Measurements from ENCODE around the gene ADGRG6.

The ADGRG6 gene

GRCh38 chr6:142478117-142478516 is 176.3 kb downstream of the ADGRG6 start:
- no peak overlapping the region for H3K9ac ChIP-seq (ENCODE audit: low read length)
- TF ChIP-seq EZH2phosphoT487 (conservative IDR thresholded peaks at IDR 0.05; ENCODE audit: low read length): no peak
- no peak for TF ChIP-seq CTCF (IDR thresholded peaks at IDR 0.05; ENCODE audit: insufficient read depth, low read length, poor library complexity, severe bottlenecking)
- H3K79me2 ChIP-seq (ENCODE audit: insufficient read depth, low read length): no peaks in the 10 kb centered on the region
- H3K9me3 ChIP-seq (ENCODE audit: insufficient read depth, low read length): no peaks in the 10 kb centered on the region
- H3K9me2 ChIP-seq (replicated peaks; ENCODE audit: insufficient read depth, low read length): no peaks in the 10 kb centered on the region
- H3K36me3 ChIP-seq (ENCODE audit: low read length): no peaks in the 10 kb centered on the region
- H3K4me3 ChIP-seq (ENCODE audit: insufficient read depth, low read length, poor library complexity, severe bottlenecking): no peak overlapping the region
- H4K20me1 ChIP-seq (ENCODE audit: low read depth, low read length): no peaks in the 10 kb centered on the region
- no peaks in the 10 kb centered on the region for H3K27me3 ChIP-seq (ENCODE audit: low read length)
- no peak overlapping the region for H2AFZ ChIP-seq (ENCODE audit: low read depth, low read length, severe bottlenecking)
- H3K27ac ChIP-seq (ENCODE audit: low read depth, low read length): no peak overlapping the region
- no peaks in the 10 kb centered on the region for H3F3A ChIP-seq (ENCODE audit: insufficient read depth)
- H3K4me2 ChIP-seq (ENCODE audit: low read depth, low read length, poor library complexity, severe bottlenecking): no peak overlapping the region

GRCh38 chr6:142481466-142481865 is 179.7 kb downstream of the ADGRG6 start:
- H3K27ac ChIP-seq (ENCODE audit: low read depth, low read length): no peak overlapping the region
- no peaks in the 10 kb centered on the region for H3K36me3 ChIP-seq (ENCODE audit: low read length)
- H4K20me1 ChIP-seq (ENCODE audit: low read depth, low read length): no peaks in the 10 kb centered on the region
- TF ChIP-seq CTCF (IDR thresholded peaks at IDR 0.05; ENCODE audit: insufficient read depth, low read length, poor library complexity, severe bottlenecking) (no peak), EZH2phosphoT487 (conservative IDR thresholded peaks at IDR 0.05; ENCODE audit: low read length) (no peak)
- H3K4me2 ChIP-seq (ENCODE audit: low read depth, low read length, poor library complexity, severe bottlenecking): no peak overlapping the region
- H3K27me3 ChIP-seq (ENCODE audit: low read length): no peaks in the 10 kb centered on the region
- no peaks in the 10 kb centered on the region for H3F3A ChIP-seq (ENCODE audit: insufficient read depth)
- H3K9me3 ChIP-seq (ENCODE audit: insufficient read depth, low read length): no peaks in the 10 kb centered on the region
- no peak overlapping the region for H3K9ac ChIP-seq (ENCODE audit: low read length)
- H3K4me3 ChIP-seq (ENCODE audit: insufficient read depth, low read length, poor library complexity, severe bottlenecking): no peak overlapping the region
- H3K79me2 ChIP-seq (ENCODE audit: insufficient read depth, low read length): no peaks in the 10 kb centered on the region
- no peaks in the 10 kb centered on the region for H3K9me2 ChIP-seq (replicated peaks; ENCODE audit: insufficient read depth, low read length)
- H2AFZ ChIP-seq (ENCODE audit: low read depth, low read length, severe bottlenecking): no peak overlapping the region

GRCh38 chr6:142482249-142482648 is 180.4 kb downstream of the ADGRG6 start:
- no peaks in the 10 kb centered on the region for H3K27me3 ChIP-seq (ENCODE audit: low read length)
- H3K4me3 ChIP-seq (ENCODE audit: insufficient read depth, low read length, poor library complexity, severe bottlenecking): no peak overlapping the region
- no peak overlapping the region for H3K27ac ChIP-seq (ENCODE audit: low read depth, low read length)
- no peaks in the 10 kb centered on the region for H3K9me2 ChIP-seq (replicated peaks; ENCODE audit: insufficient read depth, low read length)
- H3K36me3 ChIP-seq (ENCODE audit: low read length): no peaks in the 10 kb centered on the region
- H3K9ac ChIP-seq (ENCODE audit: low read length): no peak overlapping the region
- H3K79me2 ChIP-seq (ENCODE audit: insufficient read depth, low read length): no peaks in the 10 kb centered on the region
- no peaks in the 10 kb centered on the region for H3K9me3 ChIP-seq (ENCODE audit: insufficient read depth, low read length)
- no peak overlapping the region for H2AFZ ChIP-seq (ENCODE audit: low read depth, low read length, severe bottlenecking)
- H4K20me1 ChIP-seq (ENCODE audit: low read depth, low read length): no peaks in the 10 kb centered on the region
- no peaks in the 10 kb centered on the region for H3F3A ChIP-seq (ENCODE audit: insufficient read depth)
- no peak overlapping the region for H3K4me2 ChIP-seq (ENCODE audit: low read depth, low read length, poor library complexity, severe bottlenecking)
- TF ChIP-seq CTCF (IDR thresholded peaks at IDR 0.05; ENCODE audit: insufficient read depth, low read length, poor library complexity, severe bottlenecking) (no peak), EZH2phosphoT487 (conservative IDR thresholded peaks at IDR 0.05; ENCODE audit: low read length) (no peak)
